HepG2 (cell line): ENCODE measurements around the gene ITGA2. TPM values are rescaled to one million over a fixed set of nuclear protein-coding genes. Genes with fewer than 3 reads are reported as not detected.
A peak's percentile ranks its signal among the peaks of the same experiment; 100 is the strongest.

ENCODE experiments used
- ARID3A ChIP-seq: IDR thresholded peaks from 2 replicates; pipeline ENCODE4 v1.6.1; 2012; ENCODE audit warnings: low read depth, low read length, improper control_type of control experiment
- CCAR2 ChIP-seq: fragments of 200-400 bp; formaldehyde crosslinking; optimal IDR thresholded peaks from 2 replicates; pipeline ENCODE3; 2018; ENCODE audit warnings: low read depth, mild to moderate bottlenecking, low read length, moderate library complexity
- GFI1 ChIP-seq: sonication (generic); formaldehyde crosslinking; IDR thresholded peaks from 2 replicates; pipeline ENCODE4 v1.5.0; 2020; ENCODE audit warnings: missing genetic modification reagents, mild to moderate bottlenecking, borderline replicate concordance
- HOMEZ ChIP-seq: IDR thresholded peaks from 2 replicates; pipeline ENCODE4 v1.6.1; 2016; ENCODE audit warnings: low read depth
- ISX ChIP-seq: sonication (generic); formaldehyde crosslinking; conservative IDR thresholded peaks from 2 replicates; pipeline ENCODE4 v1.5.0; 2020; ENCODE audit warnings: missing genetic modification reagents
- LCORL ChIP-seq, 2 experiments: fragments of 450-650 bp in 1 of 2; sonication (generic) in 1 of 2; formaldehyde crosslinking in 1 of 2; IDR thresholded peaks; 2 replicates each; pipeline versions ENCODE4 v1.5.0 to v1.6.1; 2017 to 2020; ENCODE audit warnings: antibody characterized with exemption in 1 of 2, missing genetic modification reagents in 1 of 2
- NCOR1 ChIP-seq: fragments of 200-600 bp; sonication (generic); IDR thresholded peaks from 2 replicates; pipeline ENCODE4 v1.7.0; 2017; ENCODE audit warnings: antibody characterized with exemption, low read length, borderline replicate concordance
- POGK ChIP-seq: sonication (generic); formaldehyde crosslinking; conservative IDR thresholded peaks from 2 replicates; pipeline ENCODE4 v1.8.0; 2022; ENCODE audit warnings: mild to moderate bottlenecking, moderate library complexity, missing genetic modification reagents
- RBAK ChIP-seq: sonication (generic); formaldehyde crosslinking; IDR thresholded peaks from 2 replicates; pipeline ENCODE4 v1.5.1; 2020; ENCODE audit warnings: mild to moderate bottlenecking, missing genetic modification reagents
- RNF219 ChIP-seq: sonication (generic); formaldehyde crosslinking; IDR thresholded peaks from 2 replicates; pipeline ENCODE4 v1.5.0; 2020; ENCODE audit warnings: mild to moderate bottlenecking, missing genetic modification reagents
- ZMYM2 ChIP-seq: sonication (generic); formaldehyde crosslinking; IDR thresholded peaks from 2 replicates; pipeline ENCODE4 v1.8.0; 2022; ENCODE audit warnings: mild to moderate bottlenecking, missing genetic modification reagents
- ZNF264 ChIP-seq: sonication (generic); formaldehyde crosslinking; IDR thresholded peaks from 2 replicates; pipeline ENCODE4 v1.4.0; 2020; ENCODE audit warnings: missing genetic modification reagents
- ZNF430 ChIP-seq: sonication (generic); formaldehyde crosslinking; IDR thresholded peaks from 2 replicates; pipeline ENCODE4 v1.9.0; 2021; ENCODE audit warnings: mild to moderate bottlenecking, missing genetic modification reagents
- ZNF468 ChIP-seq: sonication (generic); formaldehyde crosslinking; IDR thresholded peaks from 2 replicates; pipeline ENCODE4 v1.8.0; 2022; ENCODE audit warnings: mild to moderate bottlenecking, moderate library complexity, missing genetic modification reagents
- ZNF772 ChIP-seq: sonication (generic); formaldehyde crosslinking; IDR thresholded peaks from 2 replicates; pipeline ENCODE4 v1.5.0; 2020; ENCODE audit warnings: mild to moderate bottlenecking, missing genetic modification reagents
- polyA plus RNA-seq, 8 experiments: library from polyadenylated mRNA; depleted of rRNA in 3 of 8; stranded (reverse) in 7 of 8; unstranded in 1 of 8; fragments of >200 nt; fragmentation: Illumina TruSeq in 4 of 8; extraction: Trizol in 4 of 8; gene quantifications; 2 replicates each; pipeline versions ENCODE4 v1.2.1 to v1.2.3, GENCODE V29; 2011 to 2016; ENCODE audit warnings: low read depth in 4 of 8, missing spikeins in 1 of 8, mixed read lengths in 1 of 8; ENCODE audit not compliant: insufficient read depth in 1 of 8
- total RNA-seq, 5 experiments: library from RNA; depleted of rRNA; stranded (reverse); fragments of >200 nt; fragmentation: Illumina TruSeq; extraction: Trizol; gene quantifications; 2 replicates each; pipeline ENCODE4 v1.2.3, GENCODE V29; 2016; ENCODE audit warnings: low read depth in 1 of 5
- TF ChIP-seq, protein P1 (sequence below): sonication (generic); formaldehyde crosslinking; conservative IDR thresholded peaks from 2 replicates; pipeline ENCODE4 v1.4.0; 2020; ENCODE audit warnings: missing genetic modification reagents
- TF ChIP-seq, protein P2 (sequence below): IDR thresholded peaks from 2 replicates; pipeline ENCODE4 v1.4.0; 2020; ENCODE audit warnings: mild to moderate bottlenecking, missing genetic modification reagents

Gene ITGA2
- total and polyA plus RNA-seq, 2 of the 13 experiments (the other 11 are each of a cell fraction or from before 2014, with no cell fraction given), result 15.8 to 58.3 TPM

GRCh38 chr5:53116597-53116996 is 127.4 kb downstream of the ITGA2 start (continued):
- TF ChIP-seq, protein P1, sequence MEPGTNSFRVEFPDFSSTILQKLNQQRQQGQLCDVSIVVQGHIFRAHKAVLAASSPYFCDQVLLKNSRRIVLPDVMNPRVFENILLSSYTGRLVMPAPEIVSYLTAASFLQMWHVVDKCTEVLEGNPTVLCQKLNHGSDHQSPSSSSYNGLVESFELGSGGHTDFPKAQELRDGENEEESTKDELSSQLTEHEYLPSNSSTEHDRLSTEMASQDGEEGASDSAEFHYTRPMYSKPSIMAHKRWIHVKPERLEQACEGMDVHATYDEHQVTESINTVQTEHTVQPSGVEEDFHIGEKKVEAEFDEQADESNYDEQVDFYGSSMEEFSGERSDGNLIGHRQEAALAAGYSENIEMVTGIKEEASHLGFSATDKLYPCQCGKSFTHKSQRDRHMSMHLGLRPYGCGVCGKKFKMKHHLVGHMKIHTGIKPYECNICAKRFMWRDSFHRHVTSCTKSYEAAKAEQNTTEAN, result peak; percentile 90
- TF ChIP-seq ZNF772 (no peak), ARID3A (0 out of 2 replicates have a peak, but pooled peaks have one; percentile 34), CCAR2 (no peak), ZNF264 (CRISPR knock-in tag) (0 out of 2 replicates have a peak, but pooled peaks have one; percentile 19), ZMYM2 (CRISPR knock-in tag) (peak; percentile 74; the same call in 1 of the 2 replicates), ISX (no peak), GFI1 (no peak), RNF219 (CRISPR knock-in tag) (no peak), HOMEZ (peak; percentile 85; the same call in 1 of the 2 replicates), RBAK (peak; percentile 100), ZNF430 (no peak), NCOR1 (peak; percentile 53; the same call in 1 of the 2 replicates), ZNF468 (no peak), POGK (no peak), LCORL (IDR thresholded peaks at IDR 0.05) (no peak), LCORL (CRISPR knock-in tag; IDR thresholded peaks at IDR 0.05) (peak; percentile 73; the same call in 1 of the 2 replicates)
- TF ChIP-seq, protein P2, sequence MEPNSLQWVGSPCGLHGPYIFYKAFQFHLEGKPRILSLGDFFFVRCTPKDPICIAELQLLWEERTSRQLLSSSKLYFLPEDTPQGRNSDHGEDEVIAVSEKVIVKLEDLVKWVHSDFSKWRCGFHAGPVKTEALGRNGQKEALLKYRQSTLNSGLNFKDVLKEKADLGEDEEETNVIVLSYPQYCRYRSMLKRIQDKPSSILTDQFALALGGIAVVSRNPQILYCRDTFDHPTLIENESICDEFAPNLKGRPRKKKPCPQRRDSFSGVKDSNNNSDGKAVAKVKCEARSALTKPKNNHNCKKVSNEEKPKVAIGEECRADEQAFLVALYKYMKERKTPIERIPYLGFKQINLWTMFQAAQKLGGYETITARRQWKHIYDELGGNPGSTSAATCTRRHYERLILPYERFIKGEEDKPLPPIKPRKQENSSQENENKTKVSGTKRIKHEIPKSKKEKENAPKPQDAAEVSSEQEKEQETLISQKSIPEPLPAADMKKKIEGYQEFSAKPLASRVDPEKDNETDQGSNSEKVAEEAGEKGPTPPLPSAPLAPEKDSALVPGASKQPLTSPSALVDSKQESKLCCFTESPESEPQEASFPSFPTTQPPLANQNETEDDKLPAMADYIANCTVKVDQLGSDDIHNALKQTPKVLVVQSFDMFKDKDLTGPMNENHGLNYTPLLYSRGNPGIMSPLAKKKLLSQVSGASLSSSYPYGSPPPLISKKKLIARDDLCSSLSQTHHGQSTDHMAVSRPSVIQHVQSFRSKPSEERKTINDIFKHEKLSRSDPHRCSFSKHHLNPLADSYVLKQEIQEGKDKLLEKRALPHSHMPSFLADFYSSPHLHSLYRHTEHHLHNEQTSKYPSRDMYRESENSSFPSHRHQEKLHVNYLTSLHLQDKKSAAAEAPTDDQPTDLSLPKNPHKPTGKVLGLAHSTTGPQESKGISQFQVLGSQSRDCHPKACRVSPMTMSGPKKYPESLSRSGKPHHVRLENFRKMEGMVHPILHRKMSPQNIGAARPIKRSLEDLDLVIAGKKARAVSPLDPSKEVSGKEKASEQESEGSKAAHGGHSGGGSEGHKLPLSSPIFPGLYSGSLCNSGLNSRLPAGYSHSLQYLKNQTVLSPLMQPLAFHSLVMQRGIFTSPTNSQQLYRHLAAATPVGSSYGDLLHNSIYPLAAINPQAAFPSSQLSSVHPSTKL, result peak; percentile 65
